A673 (cell line): ENCODE measurements around the gene SEPTIN8. TPM values are rescaled to one million over a fixed set of nuclear protein-coding genes. Genes with fewer than 3 reads are reported as not detected.

Experiments used
- BruUV-seq: library from RNA; stranded (reverse); fragments of 400-500 nt; replicated peaks from 2 replicates; lab custom pipeline; 2021; lab: Mats Ljungman, UMichigan
- CTCF ChIA-PET: fragments of 300-600 bp; sonication (Branson Sonifier 250); formaldehyde crosslinking; loops from one replicate; lab custom pipeline; 2022; ENCODE audit warnings: antibody characterized with exemption; lab: Charles Lee
- POLR2A ChIA-PET: fragments of 300-600 bp; sonication (Branson Sonifier 250); formaldehyde crosslinking; loops from one replicate; lab custom pipeline; 2022; ENCODE audit warnings: antibody characterized with exemption; ENCODE audit not compliant: low non-redundant PET; lab: Charles Lee
- DNase-seq: peaks from one replicate; pipeline ENCODE4 v3.0.0-alpha.2; 2015; ENCODE audit warnings: low spot score
- H3K27ac ChIP-seq: fragments of 200-600 bp; sonication (generic); 2 replicates; pipeline ENCODE4 v1.5.1; 2016; ENCODE audit warnings: mixed run types, low read depth, mild to moderate bottlenecking, mixed read lengths, antibody characterized with exemption, low read length; ENCODE audit not compliant: poor library complexity, severe bottlenecking
- H3K27me3 ChIP-seq: fragments of 200-600 bp; sonication (generic); replicated peaks from 2 replicates; pipeline ENCODE4 v1.6.1; 2017; ENCODE audit warnings: mixed run types, low read depth, mild to moderate bottlenecking, mixed read lengths, antibody characterized with exemption, low read length; ENCODE audit not compliant: insufficient read depth, poor library complexity
- H3K36me3 ChIP-seq: fragments of 200-600 bp; sonication (generic); 2 replicates; pipeline ENCODE4 v1.6.1; 2016; ENCODE audit warnings: mixed run types, mild to moderate bottlenecking, mixed read lengths, antibody characterized with exemption, low read length; ENCODE audit not compliant: insufficient read depth, poor library complexity, severe bottlenecking
- H3K4me1 ChIP-seq: fragments of 200-600 bp; sonication (generic); 2 replicates; pipeline ENCODE4 v1.6.1; 2017; ENCODE audit warnings: mixed run types, mild to moderate bottlenecking, mixed read lengths, antibody characterized with exemption, low read length; ENCODE audit not compliant: insufficient read depth, poor library complexity, severe bottlenecking
- H3K4me3 ChIP-seq: fragments of 200-600 bp; sonication (generic); 2 replicates; pipeline ENCODE4 v1.5.1; 2016; ENCODE audit warnings: low read depth, mixed run types, mild to moderate bottlenecking, mixed read lengths, low read length; ENCODE audit not compliant: poor library complexity, severe bottlenecking
- H3K9me3 ChIP-seq: fragments of 200-600 bp; sonication (generic); 2 replicates; pipeline ENCODE4 v1.6.1; 2016; ENCODE audit warnings: mixed run types, low read depth, mild to moderate bottlenecking, mixed read lengths, antibody characterized with exemption, low read length; ENCODE audit not compliant: poor library complexity, severe bottlenecking
- EZH2 ChIP-seq: fragments of 200-600 bp; sonication (generic); IDR thresholded peaks from 2 replicates; pipeline ENCODE4 v1.6.1; 2017; ENCODE audit warnings: borderline replicate concordance, low read depth, mild to moderate bottlenecking, mixed read lengths, antibody characterized with exemption, low read length; ENCODE audit not compliant: poor library complexity, severe bottlenecking
- intact Hi-C: fragments of 100-400 bp; cut with micrococcal nuclease; formaldehyde crosslinking; loops from one replicate; pipeline ENCODE4 v1.10.0; 2022; ENCODE audit not compliant: unreplicated experiment
- total RNA-seq: library from RNA; stranded (reverse); gene quantifications from 2 replicates; pipeline ENCODE4 v1.2.3, GENCODE V29; 2021
- TF ChIP-seq, protein P1 (sequence below): fragments of 300-800, 200-600 bp; sonication (generic); conservative IDR thresholded peaks from 2 replicates; pipeline ENCODE4 v1.5.1; 2017; ENCODE audit warnings: low read depth, mild to moderate bottlenecking, antibody characterized with exemption, low read length, moderate library complexity, mixed read lengths

SEPTIN8 gene
- total RNA-seq, 1 experiment from 2014 or later = 26.4 TPM

DNA sequence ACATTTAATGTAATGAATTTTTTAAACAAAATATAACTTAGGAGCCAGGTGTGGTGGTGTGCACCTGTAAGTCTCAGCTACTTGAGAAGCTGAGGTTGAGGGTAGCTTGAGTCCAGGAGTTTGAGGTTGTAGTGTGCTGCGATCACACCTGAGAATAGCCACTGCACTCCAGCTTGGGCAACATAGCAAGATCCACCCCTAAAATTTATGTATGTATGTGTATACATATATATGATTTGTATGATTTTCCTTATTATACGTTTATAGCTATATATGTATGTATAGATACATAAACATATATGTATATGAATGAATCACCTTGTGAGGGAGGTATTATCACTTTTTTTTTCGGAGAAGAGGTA, 30.5 kb downstream of the SEPTIN8 start:
- CTCF ChIA-PET = no interaction called here
- no peaks in the 10 kb centered on the region for H3K9me3 ChIP-seq
- intact Hi-C loops = loop anchor here (2.0 kb wide), 1 partner anchor 74 kb away; no protein-coding TSS in a partner anchor
- DNase-seq = no peak
- TF ChIP-seq, protein P1, sequence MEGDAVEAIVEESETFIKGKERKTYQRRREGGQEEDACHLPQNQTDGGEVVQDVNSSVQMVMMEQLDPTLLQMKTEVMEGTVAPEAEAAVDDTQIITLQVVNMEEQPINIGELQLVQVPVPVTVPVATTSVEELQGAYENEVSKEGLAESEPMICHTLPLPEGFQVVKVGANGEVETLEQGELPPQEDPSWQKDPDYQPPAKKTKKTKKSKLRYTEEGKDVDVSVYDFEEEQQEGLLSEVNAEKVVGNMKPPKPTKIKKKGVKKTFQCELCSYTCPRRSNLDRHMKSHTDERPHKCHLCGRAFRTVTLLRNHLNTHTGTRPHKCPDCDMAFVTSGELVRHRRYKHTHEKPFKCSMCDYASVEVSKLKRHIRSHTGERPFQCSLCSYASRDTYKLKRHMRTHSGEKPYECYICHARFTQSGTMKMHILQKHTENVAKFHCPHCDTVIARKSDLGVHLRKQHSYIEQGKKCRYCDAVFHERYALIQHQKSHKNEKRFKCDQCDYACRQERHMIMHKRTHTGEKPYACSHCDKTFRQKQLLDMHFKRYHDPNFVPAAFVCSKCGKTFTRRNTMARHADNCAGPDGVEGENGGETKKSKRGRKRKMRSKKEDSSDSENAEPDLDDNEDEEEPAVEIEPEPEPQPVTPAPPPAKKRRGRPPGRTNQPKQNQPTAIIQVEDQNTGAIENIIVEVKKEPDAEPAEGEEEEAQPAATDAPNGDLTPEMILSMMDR = no peak
- no peak for TF ChIP-seq EZH2
- H3K27me3 ChIP-seq = peaks cover 8% of the 10 kb centered on the region
- H3K4me1 ChIP-seq = no peaks in the 10 kb centered on the region
- no peak overlapping the region for H3K27ac ChIP-seq
- BruUV-seq = no TSS peak
- POLR2A ChIA-PET = no interaction called here
- peak overlapping the region; percentile 59 for H3K4me3 ChIP-seq
- H3K36me3 ChIP-seq = no peaks in the 10 kb centered on the region

DNA sequence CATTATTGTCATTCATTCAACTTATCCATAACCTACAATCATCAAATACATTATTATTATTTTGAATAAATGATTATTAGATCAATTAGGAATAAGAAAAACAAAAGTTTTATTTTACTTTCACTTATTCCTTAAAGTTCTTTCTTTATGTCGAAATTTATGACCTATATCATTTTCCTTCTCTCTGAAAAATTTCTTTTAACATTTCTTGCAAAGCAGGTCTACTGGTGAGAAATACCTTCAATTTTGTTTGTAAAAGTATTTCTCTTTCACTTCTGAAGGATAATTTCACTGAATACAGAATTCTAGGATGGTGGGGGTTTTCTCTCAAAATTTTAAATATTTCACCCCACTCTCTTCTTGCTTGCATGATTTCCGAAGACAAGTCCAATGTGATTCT, 32.4 kb downstream of the SEPTIN8 start:
- TF ChIP-seq EZH2 = no peak
- TF ChIP-seq, protein P1 = no peak
- no peaks in the 10 kb centered on the region for H3K9me3 ChIP-seq
- POLR2A ChIA-PET = no interaction called here
- intact Hi-C loops = no loop called here
- H3K4me3 ChIP-seq = no peak overlapping the region
- H3K27me3 ChIP-seq = peaks cover 8% of the 10 kb centered on the region
- H3K36me3 ChIP-seq = no peaks in the 10 kb centered on the region
- CTCF ChIA-PET = no interaction called here
- BruUV-seq = no TSS peak
- DNase-seq = no peak
- no peak overlapping the region for H3K27ac ChIP-seq
- H3K4me1 ChIP-seq = no peaks in the 10 kb centered on the region

- no TSS peak for BruUV-seq
- CTCF ChIA-PET = no interaction called here
Measured at GRCh38 chr5:132742626-132743025, 34.4 kb downstream of the SEPTIN8 start.

More at GRCh38 chr5:132742626-132743025, 34.4 kb downstream of the SEPTIN8 start:
- no peak overlapping the region for H3K4me3 ChIP-seq
- no peaks in the 10 kb centered on the region for H3K36me3 ChIP-seq
- H3K4me1 ChIP-seq = no peaks in the 10 kb centered on the region
- no peaks in the 10 kb centered on the region for H3K9me3 ChIP-seq
- H3K27ac ChIP-seq = no peak overlapping the region
- H3K27me3 ChIP-seq = peaks cover 8% of the 10 kb centered on the region
- TF ChIP-seq, protein P1 = no peak
- TF ChIP-seq EZH2 = no peak
- DNase-seq = no peak
- intact Hi-C loops = no loop called here
- POLR2A ChIA-PET = no interaction called here
